H9 (cell line): ENCODE measurements around the gene POU6F2. TPM values are rescaled to one million over a fixed set of nuclear protein-coding genes. Genes with fewer than 3 reads are reported as not detected.

Experiments used
- DNase-seq: peaks from one replicate; pipeline ENCODE4 v3.0.0-alpha.2; 2017
- H2AFZ ChIP-seq: one replicate; pipeline ENCODE4 v1.6.1; 2013; ENCODE audit warnings: mild to moderate bottlenecking, low read length, control low read depth, moderate library complexity
- H2AK5ac ChIP-seq: 2 replicates; pipeline ENCODE4 v1.6.1; 2013; ENCODE audit warnings: low read length, control low read depth, mixed read lengths; ENCODE audit not compliant: insufficient read length
- H2BK120ac ChIP-seq: one replicate; pipeline ENCODE4 v1.6.1; 2013; ENCODE audit warnings: low read depth, mild to moderate bottlenecking, low read length, control low read depth, inconsistent platforms; ENCODE audit not compliant: poor library complexity, severe bottlenecking
- H2BK12ac ChIP-seq: 2 replicates; pipeline ENCODE4 v1.6.1; 2013; ENCODE audit warnings: low read length, control low read depth, mixed read lengths, low read depth; ENCODE audit not compliant: insufficient read length
- H2BK15ac ChIP-seq: 2 replicates; pipeline ENCODE4 v1.6.1; 2013; ENCODE audit warnings: low read depth, low read length, control low read depth
- H2BK20ac ChIP-seq: one replicate; pipeline ENCODE4 v1.6.1; 2013; ENCODE audit warnings: low read depth, mild to moderate bottlenecking, low read length, control low read depth, inconsistent platforms; ENCODE audit not compliant: poor library complexity, severe bottlenecking
- H2BK5ac ChIP-seq: 2 replicates; pipeline ENCODE4 v1.6.1; 2013; ENCODE audit warnings: low read length, control low read depth, mixed read lengths; ENCODE audit not compliant: insufficient read length
- H3K14ac ChIP-seq: 2 replicates; pipeline ENCODE4 v1.6.1; 2013; ENCODE audit warnings: low read length, control low read depth; ENCODE audit not compliant: insufficient read depth
- H3K18ac ChIP-seq: 2 replicates; pipeline ENCODE4 v1.6.1; 2013; ENCODE audit warnings: low read depth, mild to moderate bottlenecking, mixed read lengths, low read length, control low read depth; ENCODE audit not compliant: insufficient read length
- H3K23ac ChIP-seq: 2 replicates; pipeline ENCODE4 v1.6.1; 2013; ENCODE audit warnings: low read length, control low read depth, mixed read lengths, low read depth; ENCODE audit not compliant: insufficient read length
- H3K23me2 ChIP-seq: 2 replicates; pipeline ENCODE4 v1.6.1; 2013; ENCODE audit warnings: low read depth, mild to moderate bottlenecking, mixed read lengths, low read length, control low read depth; ENCODE audit not compliant: insufficient read length, poor library complexity, severe bottlenecking
- H3K27ac ChIP-seq: 2 replicates; pipeline ENCODE4 v1.5.1; 2013; ENCODE audit warnings: low read length, control low read depth, mixed read lengths, low read depth; ENCODE audit not compliant: insufficient read length
- H3K27me3 ChIP-seq: 2 replicates; pipeline ENCODE4 v1.6.1; 2013; ENCODE audit warnings: low read length, control low read depth, inconsistent platforms; ENCODE audit not compliant: insufficient read depth
- H3K4ac ChIP-seq: 2 replicates; pipeline ENCODE4 v1.6.1; 2013; ENCODE audit warnings: low read depth, mild to moderate bottlenecking, control low read depth, inconsistent platforms, low read length, moderate library complexity
- H3K4me1 ChIP-seq: 2 replicates; pipeline ENCODE4 v1.6.1; 2013; ENCODE audit warnings: low read length, control low read depth, inconsistent platforms; ENCODE audit not compliant: insufficient read depth
- H3K4me2 ChIP-seq: 2 replicates; pipeline ENCODE4 v1.6.1; 2013; ENCODE audit warnings: low read length, control low read depth, mixed read lengths; ENCODE audit not compliant: insufficient read length, insufficient read depth
- H3K56ac ChIP-seq: 2 replicates; pipeline ENCODE4 v1.6.1; 2013; ENCODE audit warnings: low read depth, mild to moderate bottlenecking, mixed read lengths, low read length, control low read depth; ENCODE audit not compliant: insufficient read length
- H3K79me1 ChIP-seq: 2 replicates; pipeline ENCODE4 v1.6.1; 2013; ENCODE audit warnings: low read depth, mild to moderate bottlenecking, moderate library complexity, low read length, control low read depth, inconsistent platforms; ENCODE audit not compliant: insufficient read depth, poor library complexity, severe bottlenecking
- H3K79me2 ChIP-seq: 2 replicates; pipeline ENCODE4 v1.6.1; 2013; ENCODE audit warnings: low read length, control low read depth, inconsistent platforms; ENCODE audit not compliant: insufficient read depth
- H3K9ac ChIP-seq: 2 replicates; pipeline ENCODE4 v1.6.1; 2013; ENCODE audit warnings: low read length, control low read depth, mixed read lengths; ENCODE audit not compliant: insufficient read length; ENCODE audit errors: extremely low read depth
- H3K9me3 ChIP-seq: one replicate; pipeline ENCODE4 v1.6.1; 2013; ENCODE audit warnings: low read depth, low read length, inconsistent platforms; ENCODE audit not compliant: control insufficient read depth
- H3T11ph ChIP-seq: one replicate; pipeline ENCODE4 v1.6.1; 2013; ENCODE audit warnings: mild to moderate bottlenecking, low read length, control low read depth, inconsistent platforms
- H4K20me1 ChIP-seq: one replicate; pipeline ENCODE4 v1.6.1; 2013; ENCODE audit not compliant: control insufficient read depth, insufficient read length, insufficient read depth
- H4K5ac ChIP-seq: 2 replicates; pipeline ENCODE4 v1.6.1; 2013; ENCODE audit warnings: low read depth, mild to moderate bottlenecking, mixed read lengths, low read length, control low read depth; ENCODE audit not compliant: insufficient read length
- H4K8ac ChIP-seq: replicated peaks from 2 replicates; pipeline ENCODE4 v1.6.1; 2013; ENCODE audit warnings: low read length, control low read depth, mixed read lengths, low read depth; ENCODE audit not compliant: insufficient read length
- H4K91ac ChIP-seq: 2 replicates; pipeline ENCODE4 v1.6.1; 2013; ENCODE audit warnings: low read depth, mild to moderate bottlenecking, moderate library complexity, mixed read lengths, low read length, control low read depth; ENCODE audit not compliant: insufficient read length
- H3K27ac Mint-ChIP-seq, 3 experiments: 2 replicates in 2 of 3; 3 replicates in 1 of 3; pipeline ENCODE4 v1.8.0; 2020 to 2021; ENCODE audit warnings: mixed read lengths in 3 of 3, mild to moderate bottlenecking in 1 of 3, moderate library complexity in 1 of 3
- H3K27me3 Mint-ChIP-seq: 2 replicates; pipeline ENCODE4 v1.8.0; 2021; ENCODE audit warnings: low read depth, mild to moderate bottlenecking, moderate library complexity, mixed read lengths
- H3K36me3 Mint-ChIP-seq, 3 experiments: 2 replicates in 2 of 3; 3 replicates in 1 of 3; pipeline ENCODE4 v1.8.0; 2020 to 2021; ENCODE audit warnings: low read depth in 3 of 3, mixed read lengths in 3 of 3; ENCODE audit not compliant: insufficient read depth in 1 of 3
- H3K4me1 Mint-ChIP-seq, 2 experiments: 2 replicates each; pipeline ENCODE4 v1.8.0; 2020; ENCODE audit warnings: mixed read lengths in 2 of 2
- H3K4me3 Mint-ChIP-seq, 2 experiments: 2 replicates in 1 of 2; 3 replicates in 1 of 2; pipeline ENCODE4 v1.8.0; 2020 to 2021; ENCODE audit warnings: mild to moderate bottlenecking in 2 of 2, mixed read lengths in 2 of 2, moderate library complexity in 1 of 2
- H3K9me3 Mint-ChIP-seq, 2 experiments: 2 replicates in 1 of 2; 3 replicates in 1 of 2; pipeline ENCODE4 v1.8.0; 2020; ENCODE audit warnings: mild to moderate bottlenecking in 2 of 2, mixed read lengths in 2 of 2, moderate library complexity in 1 of 2
- CTCF ChIP-seq: fragments of 200-600 bp; sonication (generic); conservative IDR thresholded peaks from 3 replicates; pipeline ENCODE4 v1.8.0; 2021; ENCODE audit warnings: antibody characterized with exemption, mild to moderate bottlenecking
- WGBS: extraction: QIAGEN DNeasy Blood & Tissue Kit; methylation state at CpG from one replicate; pipeline ENCODE4 v1.1.7; 2013; ENCODE audit warnings: missing lambda C conversion rate, low lambda C conversion rate, mixed read lengths; ENCODE audit not compliant: insufficient read length; ENCODE audit errors: extremely low coverage; 5-methylcytosine and 5-hydroxymethylcytosine counted together
- total RNA-seq: library from RNA; stranded (reverse); gene quantifications from 2 replicates; pipeline ENCODE4 v1.2.1, GENCODE V29; 2021

Gene POU6F2
- total RNA-seq, 1 experiment from 2014 or later: 1.9 TPM

DNA sequence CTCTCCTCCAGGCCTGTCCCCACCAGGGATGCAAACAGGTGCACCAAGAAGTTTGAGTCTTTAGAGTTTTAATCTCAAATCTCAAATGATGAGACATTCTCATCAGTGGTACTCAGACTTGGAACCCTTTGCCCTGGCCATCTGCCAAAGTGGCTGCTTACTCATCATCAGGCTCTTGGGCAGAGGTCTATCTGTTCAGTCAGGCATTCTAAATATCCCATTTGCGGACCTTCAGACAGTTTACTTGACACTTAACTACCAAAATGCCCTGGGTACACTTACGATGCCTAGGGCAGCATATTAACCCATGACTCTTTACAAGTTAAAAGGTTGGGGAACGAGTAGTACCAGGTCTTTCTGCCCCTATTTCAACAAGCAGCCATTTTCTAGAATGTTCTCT, 527.3 kb downstream of the POU6F2 start:
- no CpG with 5 or more reads among the region's 3 CpGs for WGBS
- Histone ChIP-seq H2BK5ac (no peak overlapping the region), H4K91ac (no peak overlapping the region), H3K23ac (no peak overlapping the region), H3K9ac (no peak overlapping the region), H3T11ph (no peak overlapping the region), H4K20me1 (no peaks in the 10 kb centered on the region), H3K18ac (no peak overlapping the region), H2BK20ac (no peak overlapping the region), H3K79me1 (no peaks in the 10 kb centered on the region), H3K23me2 (no peaks in the 10 kb centered on the region), H2AFZ (no peak overlapping the region), H2BK12ac (no peak overlapping the region), H3K4me2 (no peak overlapping the region), H3K9me3 (no peaks in the 10 kb centered on the region), H4K5ac (no peak overlapping the region), H3K27me3 (no peaks in the 10 kb centered on the region), H3K4ac (no peak overlapping the region), H3K4me1 (no peaks in the 10 kb centered on the region), H4K8ac (no peak overlapping the region), H2AK5ac (no peak overlapping the region), H2BK120ac (no peak overlapping the region), H3K27ac (no peak overlapping the region), H3K56ac (no peak overlapping the region), H3K79me2 (no peaks in the 10 kb centered on the region), H3K14ac (no peak overlapping the region), H2BK15ac (no peak overlapping the region)
- TF ChIP-seq CTCF: no peak
- Mint-ChIP-seq H3K4me3 (no peak overlapping the region), H3K27me3 (no peaks in the 10 kb centered on the region; the same call in 1 of the 2 replicates), H3K27ac (no peak overlapping the region), H3K36me3 (no peaks in the 10 kb centered on the region; a peak in 1 of 7 replicates), H3K9me3 (no peaks in the 10 kb centered on the region), H3K4me1 (no peaks in the 10 kb centered on the region)
- no peak for DNase-seq
